Umbilical cord (tissue), 2 donors: ENCODE results near the gene DCLK1. TPM values are rescaled to one million over a fixed set of nuclear protein-coding genes. Genes with fewer than 3 reads are reported as not detected.

Experiments
- DNase-seq: peaks from one replicate; pipeline ENCODE4 v3.0.0-alpha.2; 2015; ENCODE audit warnings: low spot score
- total RNA-seq: library from RNA; depleted of rRNA; stranded (reverse); fragments of >200 nt; gene quantifications from one replicate; pipeline ENCODE4 v1.2.3, GENCODE V29; 2014; ENCODE audit warnings: low replicate concordance; ENCODE audit not compliant: insufficient read depth

The DCLK1 gene
- total RNA-seq, 1 donor from 2014 or later = 7.7 TPM

DNA sequence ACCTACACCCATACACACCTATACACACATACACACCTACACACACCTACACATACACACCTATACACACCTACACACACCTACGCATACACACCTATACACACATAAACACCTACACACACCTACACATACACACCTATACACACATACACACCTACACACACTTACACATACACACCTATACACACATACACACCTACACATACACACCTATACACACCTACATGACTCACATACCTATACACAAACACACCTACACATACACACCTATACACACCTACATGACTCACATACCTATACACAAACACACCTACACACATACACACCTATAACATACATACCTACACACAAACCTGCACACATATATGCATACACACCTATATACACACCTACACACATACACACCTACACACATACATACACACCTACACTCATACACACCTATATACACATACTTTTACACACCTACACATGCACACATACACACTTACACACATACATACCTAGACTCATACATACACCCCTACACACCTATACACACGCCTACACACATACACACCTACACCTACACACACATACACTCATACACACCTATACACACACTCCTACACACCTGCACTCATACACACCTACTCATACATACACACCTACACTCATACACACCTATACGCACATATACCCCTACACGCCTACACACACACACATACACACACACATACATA, 368.0 kb downstream of the DCLK1 start:
- no peak for DNase-seq

GRCh38 chr13:35761440-35762252, 369.5 kb downstream of the DCLK1 start:
- no peak for DNase-seq

DNA sequence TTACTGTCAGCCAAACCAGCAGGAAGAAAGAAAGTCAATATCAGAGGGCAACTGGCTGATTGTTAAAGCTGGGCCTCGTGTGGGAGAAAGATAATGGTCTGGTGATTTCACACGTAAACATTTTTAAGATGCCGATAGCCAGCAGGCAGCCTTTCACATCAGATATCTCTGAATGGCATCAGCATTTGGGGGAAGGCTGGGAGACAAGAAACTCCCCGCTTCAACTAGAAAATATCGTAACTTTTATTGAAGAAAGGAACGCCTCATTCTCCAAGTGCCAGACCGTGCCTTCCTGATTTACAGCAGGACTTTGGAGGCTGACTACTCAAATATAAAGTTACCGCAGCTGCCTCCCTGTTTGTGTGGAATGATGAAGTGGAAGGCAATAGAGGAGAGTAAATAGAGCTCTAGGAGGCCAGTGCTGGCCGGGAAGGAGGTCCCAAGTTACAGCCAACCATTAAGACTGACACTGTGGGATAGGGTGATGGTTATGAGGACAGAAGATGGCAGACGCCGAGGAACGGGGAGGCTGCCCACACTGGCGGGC, 370.4 kb downstream of the DCLK1 start:
- peak; percentile 45 for DNase-seq

DNA sequence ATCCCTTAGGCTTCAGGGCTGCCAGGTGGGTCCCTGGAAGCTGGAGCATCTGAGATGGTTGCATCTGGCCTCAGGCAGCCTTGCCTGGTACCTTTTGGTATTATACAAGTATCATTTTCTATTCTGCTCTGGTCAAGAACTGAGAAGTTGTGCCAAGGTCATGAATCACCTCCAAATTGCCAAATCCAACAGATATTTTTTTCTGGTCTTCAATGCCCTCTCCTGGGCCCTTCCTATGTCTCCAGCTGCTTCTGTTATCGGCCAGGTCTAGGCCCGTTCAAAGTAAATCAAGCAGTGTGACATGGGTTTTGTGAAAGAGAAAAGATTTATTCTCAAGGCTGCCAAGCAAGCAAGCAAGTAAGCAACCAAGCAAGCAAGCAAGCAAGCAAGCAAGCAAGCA, 383.6 kb downstream of the DCLK1 start:
- DNase-seq = no peak

GRCh38 chr13:35744566-35745178, 386.5 kb downstream of the DCLK1 start:
- DNase-seq = peak; percentile 76

DNA sequence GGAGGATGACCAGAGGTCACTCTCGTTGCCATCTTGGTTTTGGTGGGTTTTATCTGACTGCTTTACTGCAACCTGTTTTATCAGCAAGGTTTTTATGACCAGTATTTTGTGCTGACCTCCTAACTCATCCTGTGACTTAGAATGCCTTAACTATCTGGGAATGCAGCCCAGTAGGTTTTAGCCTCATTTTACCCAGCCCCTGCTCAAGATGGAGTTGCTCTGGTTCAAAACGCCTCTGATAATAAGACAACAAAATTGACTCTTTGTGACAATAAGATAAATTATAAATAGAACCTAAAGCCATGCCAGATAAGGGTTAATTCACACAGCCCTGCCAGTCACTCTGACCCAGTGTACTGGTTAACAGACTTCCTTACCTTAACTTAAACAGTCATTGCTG, 387.0 kb downstream of the DCLK1 start:
- peak; percentile 75 for DNase-seq

- no peak for DNase-seq
Measured at GRCh38 chr13:35743165-35743564, 388.0 kb downstream of the DCLK1 start.

DNA sequence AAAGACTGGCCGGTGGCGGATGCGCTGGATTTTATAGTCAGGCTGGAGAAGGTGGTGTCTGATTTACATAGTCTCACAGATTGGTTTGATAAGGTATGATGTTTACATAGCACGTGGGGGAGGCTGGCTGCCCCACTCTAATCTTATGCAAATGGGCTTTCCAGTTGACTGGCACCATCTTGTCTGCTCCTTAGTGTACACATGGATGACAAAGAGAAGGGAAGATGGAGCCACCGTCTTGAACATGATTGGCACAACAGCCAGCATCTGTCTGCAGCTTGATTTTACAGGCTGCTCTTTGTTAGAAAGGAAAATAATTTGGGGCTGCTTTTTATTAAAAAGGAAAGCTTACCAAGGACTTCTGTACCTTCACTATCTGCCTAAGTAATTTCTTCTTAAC, 389.5 kb downstream of the DCLK1 start:
- DNase-seq = no peak

GRCh38 chr13:35736876-35737275, 394.3 kb downstream of the DCLK1 start:
- DNase-seq = no peak

GRCh38 chr13:35733827-35734226, 397.4 kb downstream of the DCLK1 start:
- DNase-seq = peak; percentile 97

DNA sequence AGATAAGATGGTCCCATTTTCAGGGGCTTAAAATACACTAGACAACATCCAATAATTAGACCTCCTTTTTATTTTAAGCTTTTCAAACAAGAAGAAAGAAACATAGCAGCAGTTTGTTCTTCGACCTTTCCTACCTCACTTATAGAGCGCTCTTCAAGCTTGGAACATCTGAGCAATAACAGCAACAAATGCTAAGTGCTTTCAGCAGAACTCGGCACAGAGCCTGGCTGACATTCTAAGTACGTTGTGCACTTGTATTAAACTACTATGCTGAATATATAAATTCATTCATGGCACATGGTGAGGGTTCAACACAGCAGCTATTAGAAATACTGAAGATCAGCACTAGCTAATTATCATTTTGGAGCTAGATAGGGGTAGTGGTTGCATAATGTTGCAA, 398.6 kb downstream of the DCLK1 start:
- peak; percentile 79 for DNase-seq

DNA sequence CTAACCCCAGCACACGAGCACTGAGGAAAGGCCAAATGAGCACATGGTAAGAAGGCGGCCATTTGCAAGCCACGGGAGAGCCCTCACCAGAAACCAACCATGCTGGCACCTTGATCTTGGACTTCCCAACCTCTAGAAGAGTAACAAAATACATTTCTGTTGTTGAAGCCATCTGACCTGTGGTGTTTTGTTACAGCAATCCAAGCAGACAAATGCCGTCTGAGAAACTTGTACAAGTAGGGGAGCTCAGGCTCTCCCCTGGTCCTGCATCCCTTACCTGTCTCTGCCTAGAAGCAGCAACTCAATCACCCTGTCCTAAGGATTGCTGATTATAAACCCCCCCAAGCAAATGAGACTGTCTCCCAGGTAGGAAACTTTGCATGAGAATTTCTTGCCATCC, 399.7 kb downstream of the DCLK1 start:
- no peak for DNase-seq

DNA sequence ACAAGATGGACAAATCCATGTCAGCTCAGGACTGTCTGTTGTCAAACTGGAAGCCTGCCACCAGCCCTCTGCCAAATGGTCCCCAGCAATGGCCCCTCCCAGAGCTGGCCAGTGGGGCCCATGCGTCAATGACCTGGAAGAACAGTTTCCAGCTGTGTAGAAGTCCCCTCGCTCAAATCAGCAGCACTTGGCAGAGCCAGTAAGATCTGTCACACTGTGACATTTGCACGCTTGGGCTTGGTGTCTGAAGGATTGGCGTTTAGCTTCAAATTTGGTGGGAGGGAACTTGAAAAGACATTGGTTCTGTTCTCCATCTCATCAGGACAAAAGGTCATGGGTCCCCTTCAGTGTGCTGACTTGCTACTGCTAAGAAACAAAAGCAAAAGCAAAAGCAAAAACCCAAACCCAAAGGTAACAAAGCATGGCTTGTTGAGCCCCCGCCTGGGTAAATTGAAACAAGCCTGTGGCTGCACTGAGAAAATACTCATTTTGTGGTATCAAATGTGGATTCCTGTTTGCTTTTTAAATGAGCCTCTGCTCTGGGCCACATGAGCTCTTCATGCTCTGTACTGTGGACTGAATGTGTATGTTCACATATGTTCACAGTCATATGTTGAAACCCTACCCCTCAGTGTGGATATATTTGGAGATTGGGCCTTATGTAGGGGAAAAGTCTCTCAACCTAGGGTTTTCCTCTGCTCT, 401.1 kb downstream of the DCLK1 start:
- DNase-seq = no peak

- DNase-seq = peak; percentile 83
Measured at GRCh38 chr13:35727881-35728280, 403.3 kb downstream of the DCLK1 start.

DNA sequence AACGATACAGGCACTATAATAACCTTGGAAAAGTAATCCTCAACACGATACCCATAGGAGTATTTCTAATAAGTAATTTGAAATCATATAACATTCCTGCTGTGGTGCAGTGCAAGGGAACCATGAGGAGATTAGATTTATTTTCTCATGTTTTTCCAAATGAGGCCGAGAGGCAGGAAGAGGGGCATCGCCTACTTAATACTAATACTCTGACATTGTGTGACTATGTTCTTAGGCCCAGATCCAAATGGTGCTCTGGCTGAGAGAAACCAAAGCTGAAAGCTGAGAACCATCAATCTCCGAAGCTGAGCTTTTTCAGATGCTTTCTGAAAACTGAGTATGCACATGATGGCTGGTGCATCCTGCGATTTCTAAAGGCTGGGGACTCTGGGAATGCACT, 406.7 kb downstream of the DCLK1 start:
- peak; percentile 71 for DNase-seq

GRCh38 chr13:35723821-35724220, 407.4 kb downstream of the DCLK1 start:
- no peak for DNase-seq

DNA sequence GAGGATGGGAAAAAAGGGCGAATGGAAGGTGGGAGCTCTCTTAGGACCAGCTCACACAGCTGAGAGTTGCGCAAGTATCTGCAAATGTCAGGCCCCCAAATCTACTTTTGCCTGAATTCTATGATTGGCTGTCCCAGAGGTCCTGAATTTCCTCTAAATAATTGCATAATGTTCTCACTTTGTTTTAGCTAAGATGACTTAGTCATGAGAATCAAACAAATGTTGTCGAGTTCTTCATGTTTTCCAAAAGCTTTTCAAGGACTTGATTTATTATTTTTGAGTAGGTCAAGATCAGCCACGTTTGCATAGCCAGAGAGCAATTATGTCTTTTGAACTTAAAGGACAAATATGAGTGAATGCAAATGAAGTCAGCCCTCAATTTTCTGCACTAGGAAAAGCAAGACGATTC, 408.1 kb downstream of the DCLK1 start:
- no peak for DNase-seq

DNA sequence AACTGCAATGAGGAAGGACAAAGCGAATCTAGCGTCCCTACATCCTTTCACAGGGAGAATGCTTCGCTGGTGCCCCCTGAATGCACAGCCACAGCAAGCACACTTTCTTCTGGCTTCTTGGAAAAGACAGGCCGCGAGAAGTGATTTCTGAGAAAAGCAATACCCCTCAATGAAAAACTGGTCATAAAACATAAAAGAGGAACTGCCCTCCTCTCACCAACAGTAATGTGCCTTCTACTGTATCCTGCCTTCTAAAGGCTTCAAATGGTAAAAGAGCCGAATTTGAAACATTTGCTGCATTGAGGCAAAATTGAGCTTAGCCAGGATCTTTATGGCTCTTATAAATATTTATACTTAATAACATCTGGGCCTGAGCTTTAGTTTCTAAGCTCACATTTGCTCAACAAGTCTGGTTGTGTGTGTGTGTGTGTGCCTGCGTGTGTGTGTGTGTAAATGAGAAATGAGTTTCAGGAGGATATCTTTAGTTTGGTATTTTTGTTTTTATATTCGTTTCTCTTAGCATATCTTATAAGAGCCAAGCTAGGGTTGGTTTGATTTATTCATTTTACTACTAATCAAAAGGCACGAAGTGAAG, 408.6 kb downstream of the DCLK1 start:
- peak; percentile 60 for DNase-seq

DNA sequence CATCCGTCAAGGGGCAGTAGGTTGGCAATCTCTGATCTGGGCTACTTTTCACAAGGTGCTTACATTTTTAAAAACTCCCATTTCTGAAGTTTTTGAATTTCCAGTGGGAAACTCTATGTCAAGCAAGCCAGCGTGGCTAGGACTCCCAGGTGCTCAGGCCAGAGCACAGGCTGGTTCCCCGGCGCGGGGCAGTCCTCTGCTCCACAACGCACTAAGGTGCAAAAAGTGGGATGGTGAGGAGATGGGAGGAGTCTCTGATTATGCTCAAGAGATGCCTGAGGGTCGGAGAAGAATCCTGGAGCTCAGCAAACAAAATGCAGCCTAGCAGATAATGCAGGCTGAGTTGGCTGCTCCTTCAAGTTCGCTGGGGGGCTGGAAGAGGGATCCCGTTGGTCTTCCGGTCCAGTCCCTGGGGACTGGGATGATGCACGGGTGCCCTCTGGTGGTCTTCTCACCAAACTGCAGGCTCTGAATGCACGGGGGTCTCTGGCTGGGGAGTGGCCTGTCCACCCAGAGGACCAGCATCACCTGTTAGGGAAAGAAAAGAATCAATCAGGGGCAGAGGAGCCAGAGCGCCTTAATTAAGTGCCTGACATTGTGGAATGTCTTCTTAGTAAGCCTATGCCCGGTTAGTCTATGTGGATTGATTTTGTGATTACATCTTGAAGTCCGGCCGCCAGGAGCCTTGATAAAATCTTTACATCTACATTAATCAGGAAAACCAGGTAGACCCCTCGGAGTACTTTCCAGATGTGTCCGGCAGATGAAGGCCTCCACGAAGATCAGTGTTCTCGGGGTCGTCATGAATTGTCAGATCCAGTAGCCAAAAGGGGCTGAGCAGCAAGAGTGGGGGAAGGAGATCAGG, 410.3 kb downstream of the DCLK1 start:
- DNase-seq = peak; percentile 63

DNA sequence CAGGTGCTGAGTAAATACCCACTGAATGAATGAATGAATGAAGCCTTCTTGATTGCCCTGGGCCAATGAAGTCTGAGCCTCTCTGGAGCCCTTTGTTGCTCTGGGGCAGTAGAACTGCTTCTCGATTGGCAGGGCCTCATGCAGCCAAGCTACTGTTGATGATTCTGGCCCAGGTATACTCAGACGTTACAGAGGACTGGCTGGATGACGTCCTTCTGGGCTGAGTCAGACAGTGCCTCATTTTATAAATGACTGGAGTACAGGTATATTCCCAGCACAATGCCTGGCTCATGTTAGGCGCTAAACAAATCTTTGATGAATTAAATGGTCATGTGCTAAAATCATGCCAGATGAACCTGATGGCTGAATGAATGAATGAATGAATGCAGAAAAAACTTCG, 410.9 kb downstream of the DCLK1 start:
- DNase-seq = no peak
